NCI-H2227 (cell line): Measurements from ENCODE around the gene PIM3.
A peak's percentile ranks its signal among the peaks of the same experiment; 100 is the strongest.
"Not testable (repeated sequence)": the region's sequence is repeated elsewhere in the genome, so short reads cannot be mapped to it uniquely, and the experiment has no call there.

Experiments
- DNase-seq: peaks from one replicate; lab custom pipeline; 2025; ENCODE audit not compliant: unreplicated experiment; lab: John Stamatoyannopoulos, UW

PIM3 gene

GRCh38 chr22:49981799-49982198, 21.2 kb downstream of the PIM3 start:
- DNase-seq: not testable (repeated sequence)

DNA sequence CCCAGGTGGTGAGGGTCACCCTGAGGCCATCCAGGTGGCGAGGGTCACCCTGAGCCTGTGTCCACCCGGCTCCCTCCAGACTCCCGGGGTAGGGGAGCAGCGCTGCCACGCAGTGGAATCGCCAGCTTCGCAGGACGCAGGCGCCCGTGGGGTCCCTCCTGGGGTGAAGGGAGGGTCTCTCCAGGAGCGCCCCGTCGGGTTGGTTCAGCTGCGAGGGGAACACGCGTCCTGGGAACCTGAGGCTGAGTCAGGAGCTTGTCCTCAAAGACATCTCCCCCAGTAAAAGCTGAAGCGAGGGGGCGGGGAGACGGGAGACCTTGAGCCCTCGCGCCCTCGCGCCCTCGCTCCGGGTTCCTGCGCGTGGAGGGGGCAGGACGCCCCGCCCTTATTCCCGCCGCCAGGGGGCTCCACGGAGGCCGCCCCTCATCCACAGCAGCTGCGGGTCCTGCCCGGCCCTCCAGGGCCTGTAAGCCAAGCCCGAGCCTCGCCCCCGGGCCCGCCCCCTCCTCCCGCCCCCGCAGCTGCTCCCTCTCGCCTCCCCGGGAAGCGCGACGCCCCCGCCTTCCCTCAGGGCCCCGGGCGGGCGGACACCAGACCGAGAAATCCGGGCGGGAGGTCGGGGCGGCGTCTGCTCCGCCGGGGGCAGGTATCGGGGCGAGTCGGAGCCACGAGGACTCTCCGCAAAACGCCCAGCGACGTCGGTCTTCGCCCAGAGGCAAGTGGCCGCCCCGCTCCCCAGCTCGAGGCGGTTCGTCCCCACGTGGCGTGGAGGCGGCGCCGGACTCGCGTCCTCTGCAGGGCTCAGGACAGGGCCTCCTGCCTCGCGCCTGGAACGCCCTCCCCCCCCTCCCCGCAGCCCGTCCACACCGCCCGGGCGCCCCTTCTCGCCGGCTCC, 22.8 kb downstream of the PIM3 start:
- peak; percentile 60 for DNase-seq

DNA sequence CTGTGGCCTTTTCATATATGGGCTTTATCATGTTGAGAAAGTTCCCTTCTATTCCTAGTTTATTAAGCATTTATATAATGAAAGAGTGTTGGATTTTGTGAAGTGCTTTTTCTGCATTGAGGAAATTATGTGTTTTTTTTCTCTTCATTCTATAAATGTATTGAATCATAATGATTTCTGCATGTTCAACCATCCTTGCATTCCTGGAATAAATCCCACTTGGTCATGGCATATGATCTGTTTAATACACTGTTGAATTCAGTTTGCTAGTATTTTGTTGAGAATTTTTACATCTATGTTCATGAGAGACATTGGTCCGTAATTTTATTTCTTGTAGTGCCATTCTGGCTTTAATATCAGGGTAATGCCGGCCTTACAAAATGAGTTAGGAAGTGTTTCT, 25.8 kb downstream of the PIM3 start:
- DNase-seq: no peak

DNA sequence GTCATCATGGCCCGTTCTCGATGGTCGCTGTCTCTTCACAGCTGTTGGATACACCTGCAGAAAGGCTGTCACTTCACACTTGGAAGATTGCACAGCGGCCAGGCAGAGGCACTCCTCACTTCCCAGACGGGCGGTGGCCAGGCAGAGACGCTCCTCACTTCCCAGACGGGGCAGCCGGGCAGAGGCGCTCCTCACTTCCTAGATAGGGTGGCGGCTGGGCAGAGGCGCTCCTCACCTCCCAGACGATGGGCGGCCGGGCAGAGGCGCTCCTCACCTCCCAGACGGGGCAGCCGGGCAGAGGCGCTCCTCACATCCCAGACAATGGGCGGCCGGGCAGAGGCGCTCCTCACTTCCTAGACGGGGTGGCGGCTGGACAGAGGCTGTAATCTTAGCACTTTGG, 29.3 kb downstream of the PIM3 start:
- not testable (repeated sequence) for DNase-seq

- no peak for DNase-seq
Measured at GRCh38 chr22:49991167-49991566, 30.6 kb downstream of the PIM3 start.

GRCh38 chr22:49991907-49992533, 31.4 kb downstream of the PIM3 start:
- no peak for DNase-seq

DNA sequence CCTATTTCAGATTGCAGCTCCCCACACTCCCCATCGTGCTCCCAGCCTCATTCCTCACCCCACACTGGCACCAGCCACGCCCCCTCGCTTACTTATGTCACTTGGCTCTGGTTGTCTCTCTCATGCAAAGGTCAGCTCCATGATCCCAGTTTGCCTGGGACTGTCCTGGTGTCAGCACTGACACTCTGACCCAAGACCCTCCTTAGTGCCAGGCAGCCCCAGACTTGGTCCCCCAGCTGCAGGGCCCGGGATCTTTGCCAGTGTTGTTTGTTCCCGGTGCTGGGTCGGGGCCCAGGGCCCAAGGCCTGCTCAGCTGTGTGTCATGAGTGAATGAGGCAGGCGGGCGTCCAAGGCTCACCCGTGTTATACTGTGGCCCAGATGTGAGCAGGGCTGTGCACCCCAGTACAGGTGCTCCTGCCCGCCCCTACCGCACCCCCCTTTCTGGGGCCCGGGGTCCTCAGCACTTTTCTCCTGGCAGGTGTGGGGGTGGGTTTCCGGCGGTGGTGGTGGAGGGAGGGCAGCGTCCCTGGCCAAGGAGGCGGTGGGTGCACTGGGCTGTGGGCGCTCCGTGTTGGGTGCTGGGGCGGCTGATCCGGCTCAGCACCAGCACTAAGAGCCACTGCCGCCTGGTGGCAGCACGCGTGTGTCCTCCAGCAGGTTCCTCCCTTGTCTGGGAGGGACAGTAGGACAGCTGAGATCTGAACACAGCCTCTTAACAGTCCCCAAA, 32.5 kb downstream of the PIM3 start:
- DNase-seq: no peak

GRCh38 chr22:49993649-49994360, 33.2 kb downstream of the PIM3 start:
- DNase-seq: no peak

DNA sequence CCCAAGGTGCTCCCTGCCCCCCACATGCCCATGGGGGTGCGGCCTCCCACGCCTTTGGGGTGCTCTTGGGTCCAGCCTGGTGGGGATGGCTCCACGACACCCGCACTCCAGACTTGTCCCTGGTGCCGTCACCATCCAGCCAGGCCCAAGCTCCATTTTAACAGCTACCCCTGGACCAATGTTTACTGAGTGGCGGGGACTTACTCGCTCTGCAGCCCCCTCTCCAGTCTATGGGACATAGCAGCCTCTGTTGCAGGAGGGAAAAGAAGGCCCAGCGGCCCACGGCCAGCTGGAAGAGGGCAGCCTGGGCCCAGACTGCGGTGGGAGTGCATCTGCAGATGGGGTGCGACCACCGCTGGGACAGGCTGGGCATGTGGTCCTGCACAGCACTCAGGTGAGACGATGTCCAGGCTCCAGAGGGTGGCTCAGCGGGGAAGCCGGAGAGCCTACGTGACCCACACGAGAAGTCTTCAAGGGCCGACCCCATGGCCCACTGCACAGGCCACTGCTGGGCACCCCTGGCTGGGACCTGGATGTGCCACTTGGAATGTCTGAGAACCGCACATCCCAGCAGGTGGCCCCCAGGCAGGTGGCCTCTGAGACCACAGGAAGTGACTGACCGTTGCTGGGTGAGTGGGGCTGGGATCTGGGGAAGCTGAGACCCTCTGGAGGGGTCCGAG, 33.9 kb downstream of the PIM3 start:
- DNase-seq: no peak

GRCh38 chr22:49995041-49995360, 34.4 kb downstream of the PIM3 start:
- DNase-seq: no peak

DNA sequence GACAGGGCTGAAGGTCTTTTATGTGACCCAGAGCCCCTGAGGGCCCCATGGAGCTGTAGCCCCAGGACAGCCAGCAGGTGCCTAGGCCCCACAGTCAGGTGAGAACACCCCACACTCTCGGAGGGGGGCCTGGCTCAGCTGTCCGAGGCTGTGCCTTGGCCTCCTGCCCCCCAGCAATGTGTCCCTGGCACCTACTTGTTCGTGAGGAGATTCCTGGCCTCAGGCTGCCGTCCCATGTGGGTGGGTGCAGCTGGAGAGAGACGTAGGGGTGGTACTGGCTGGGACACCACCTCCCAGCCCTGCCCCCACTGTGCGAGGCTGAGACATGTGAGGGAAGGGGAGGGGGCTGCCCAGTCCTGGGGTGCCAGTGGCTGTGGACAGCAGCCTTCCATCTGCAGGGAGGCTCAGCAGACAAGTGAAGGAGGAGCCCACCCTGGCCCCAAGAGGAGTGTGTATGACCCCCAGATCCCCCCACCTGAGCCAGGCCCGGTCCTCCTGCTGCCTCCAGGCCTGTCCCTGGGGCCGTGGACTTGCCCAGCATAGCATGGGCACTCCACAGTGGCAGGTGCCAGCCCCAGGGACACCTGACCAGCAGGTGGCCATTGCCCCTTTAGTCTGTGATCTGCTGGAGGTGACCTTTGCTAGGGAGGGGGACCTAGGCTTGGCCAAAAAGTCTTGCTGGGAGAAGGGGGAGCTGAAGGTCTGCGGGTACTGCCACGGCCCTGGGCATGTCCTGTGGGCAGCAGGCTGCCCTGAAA, 35.0 kb downstream of the PIM3 start:
- DNase-seq: no peak

DNA sequence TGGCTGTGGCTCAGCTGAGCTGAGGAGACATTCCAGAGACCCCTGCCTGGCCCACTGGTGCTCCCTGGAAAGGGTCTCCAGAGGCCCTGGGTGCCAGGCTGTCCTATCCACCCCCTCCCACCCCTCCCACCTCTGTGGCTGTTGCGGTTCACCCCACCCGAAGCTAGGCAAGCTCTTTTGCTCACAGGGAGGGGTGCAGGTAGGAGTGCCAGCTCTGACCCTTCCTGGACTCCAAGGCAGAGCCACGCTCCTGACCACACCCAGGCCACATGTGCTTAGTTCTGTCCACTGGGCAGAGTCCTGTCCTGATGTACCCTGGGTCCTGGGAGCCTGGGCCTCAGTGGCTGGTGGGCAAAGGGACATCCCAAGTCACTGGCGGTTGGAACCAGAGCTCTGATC, 35.5 kb downstream of the PIM3 start:
- no peak for DNase-seq

DNA sequence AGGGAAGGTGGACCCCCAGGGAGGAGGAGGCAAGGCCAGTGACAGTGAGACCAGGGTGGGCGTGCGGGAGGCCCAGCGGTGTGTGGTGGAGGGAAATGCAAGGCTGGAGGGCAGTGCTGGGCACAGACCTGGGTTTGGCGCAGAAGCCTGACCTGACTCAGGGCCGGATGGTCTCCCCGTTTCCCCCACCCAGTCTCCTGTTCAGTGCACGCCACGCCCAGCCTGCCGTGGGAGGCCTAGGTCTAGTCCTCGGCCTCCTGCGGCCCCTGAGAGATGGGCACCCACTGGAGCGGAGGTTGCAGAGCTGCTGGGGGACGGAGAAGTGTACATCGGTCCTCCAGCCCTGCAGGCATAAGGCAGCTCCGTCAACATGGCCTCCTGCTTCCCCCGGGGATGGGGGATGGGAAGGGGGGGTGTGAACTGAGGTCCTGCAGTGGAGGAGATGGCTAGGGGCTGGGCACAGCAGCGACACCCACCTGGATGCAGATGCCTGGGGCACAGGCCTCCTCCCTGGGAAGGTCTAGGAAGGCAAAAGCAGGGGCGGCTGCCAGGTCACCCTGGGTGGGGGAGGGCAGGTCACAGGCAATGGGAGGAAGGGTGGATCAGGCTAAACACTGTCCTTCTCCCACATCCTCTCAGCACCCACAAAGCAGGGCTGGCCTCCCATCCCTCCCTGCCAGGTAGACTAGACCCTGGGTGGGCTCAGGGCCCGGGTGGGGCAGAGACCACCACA, 36.1 kb downstream of the PIM3 start:
- DNase-seq: no peak

DNA sequence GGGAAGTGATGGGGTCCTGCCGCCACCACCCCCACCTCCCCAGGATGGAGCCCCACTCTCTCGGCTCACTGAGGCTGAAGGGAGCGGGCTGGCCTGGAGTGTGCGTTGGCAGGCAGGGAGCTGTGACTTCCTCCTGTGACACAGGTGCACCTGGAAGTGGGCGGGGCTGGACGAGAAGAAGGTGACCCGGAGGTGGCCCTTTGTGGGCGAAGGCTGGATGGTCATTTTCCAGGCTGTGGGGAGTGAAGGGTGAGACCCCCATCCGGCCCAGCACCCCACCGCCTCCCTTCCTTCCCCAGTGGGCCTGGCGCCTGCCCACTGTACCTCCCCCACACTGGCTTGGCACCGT, 36.7 kb downstream of the PIM3 start:
- DNase-seq: no peak

DNA sequence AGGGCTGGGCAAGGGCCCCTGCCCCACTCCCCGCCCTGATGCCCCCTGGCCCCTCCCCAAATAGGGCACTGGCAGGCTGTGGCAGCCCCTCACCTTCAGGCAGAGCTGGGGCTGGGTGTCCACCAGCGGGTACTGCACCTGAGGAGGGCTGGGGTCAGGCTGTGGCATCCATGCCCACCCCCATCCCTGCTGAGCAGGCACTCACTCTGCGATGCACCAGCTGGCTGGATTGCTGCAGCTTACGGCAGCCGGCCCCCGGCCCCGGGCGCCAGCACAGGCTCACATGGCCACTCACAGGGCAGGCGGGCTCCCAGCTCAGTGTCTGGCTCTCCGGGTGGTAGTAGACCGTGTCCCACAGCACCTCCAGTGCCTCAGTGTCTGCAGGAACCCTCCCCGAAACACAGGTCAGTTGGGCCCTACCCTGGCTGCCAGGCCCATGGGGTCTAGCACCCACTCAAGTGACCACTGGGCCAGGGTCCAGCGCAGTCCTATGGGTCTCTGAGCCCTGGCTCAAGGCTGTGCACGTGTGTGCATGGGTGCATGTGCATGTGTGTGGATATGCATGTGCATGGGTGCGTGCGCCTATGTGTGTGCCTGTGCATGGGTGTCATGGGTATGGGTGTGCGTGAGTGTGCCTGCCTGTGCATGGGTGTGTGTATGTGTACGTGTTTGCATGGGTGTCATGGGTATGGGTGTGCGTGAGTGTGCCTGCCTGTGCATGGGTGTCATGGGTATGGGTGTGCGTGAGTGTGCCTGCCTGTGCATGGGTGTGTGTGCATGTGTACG, 37.6 kb downstream of the PIM3 start:
- DNase-seq: no peak

DNA sequence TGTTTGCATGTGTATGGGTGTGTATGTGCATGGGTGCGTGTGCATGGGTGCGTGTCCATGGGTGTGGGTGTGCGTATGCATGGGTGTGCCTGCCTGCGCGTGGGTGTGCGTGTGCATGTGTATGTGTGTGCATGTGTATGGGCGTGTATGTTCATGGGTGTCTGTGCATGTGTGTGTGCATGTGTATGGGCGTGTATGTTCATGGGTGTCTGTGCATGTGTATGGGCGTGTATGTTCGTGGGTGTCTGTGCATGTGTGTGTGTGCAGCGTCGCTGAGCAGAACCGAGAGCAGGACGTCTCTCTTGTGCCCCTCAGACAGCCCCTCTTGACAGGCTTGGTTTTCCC, 38.1 kb downstream of the PIM3 start:
- DNase-seq: no peak

- no peak for DNase-seq
Measured at GRCh38 chr22:49999063-49999945, 38.7 kb downstream of the PIM3 start.
